GM13977 (cell line): Measurements from ENCODE around the gene TNXB.

ENCODE experiments used
- DNase-seq: peaks from one replicate; pipeline ENCODE4 v3.0.0; 2012; ENCODE audit warnings: low spot score
- CTCF ChIP-seq: IDR thresholded peaks from 2 replicates; pipeline ENCODE4 v1.5.1; 2012; ENCODE audit warnings: mild to moderate bottlenecking, control low read depth; ENCODE audit not compliant: insufficient read depth; ENCODE audit errors: extremely low read depth, missing control alignments
- in situ Hi-C: fragments of 300-500 bp; cut with MboI; formaldehyde crosslinking; loops from one replicate; pipeline ENCODE4 v1.12.0; 2022; ENCODE audit warnings: low sequenced_read_pairs, low pct_unique_long_range_greater_than_20kb, mixed read lengths, inconsistent platforms; ENCODE audit not compliant: unreplicated experiment

TNXB gene

GRCh38 chr6:32111424-32112066 is 2.4 kb upstream of the TNXB start:
- in situ Hi-C loops: no loop called here
- no peak for TF ChIP-seq CTCF
- DNase-seq: no peak

DNA sequence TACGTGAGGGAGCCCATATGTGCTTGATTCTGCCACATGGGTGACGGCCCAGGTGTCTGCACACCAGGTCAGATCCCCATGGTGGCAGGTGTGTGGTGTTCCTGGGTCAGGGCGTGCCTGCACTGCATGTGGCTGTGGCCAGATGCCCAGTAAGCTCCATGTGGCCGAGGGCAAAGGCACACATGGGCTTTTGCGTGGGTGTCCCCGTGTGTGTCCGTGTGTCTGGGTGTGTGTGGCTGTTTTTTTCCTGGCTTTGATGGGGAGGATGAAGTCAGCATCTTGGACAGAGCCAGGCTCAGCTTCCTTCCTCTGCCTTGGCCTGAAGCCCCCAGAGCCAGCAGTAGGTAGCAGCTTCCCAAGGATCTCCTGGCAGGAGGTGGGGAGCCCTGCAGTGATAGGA is 1.5 kb upstream of the TNXB start:
- no peak for DNase-seq
- TF ChIP-seq CTCF: no peak
- in situ Hi-C loops: no loop called here

DNA sequence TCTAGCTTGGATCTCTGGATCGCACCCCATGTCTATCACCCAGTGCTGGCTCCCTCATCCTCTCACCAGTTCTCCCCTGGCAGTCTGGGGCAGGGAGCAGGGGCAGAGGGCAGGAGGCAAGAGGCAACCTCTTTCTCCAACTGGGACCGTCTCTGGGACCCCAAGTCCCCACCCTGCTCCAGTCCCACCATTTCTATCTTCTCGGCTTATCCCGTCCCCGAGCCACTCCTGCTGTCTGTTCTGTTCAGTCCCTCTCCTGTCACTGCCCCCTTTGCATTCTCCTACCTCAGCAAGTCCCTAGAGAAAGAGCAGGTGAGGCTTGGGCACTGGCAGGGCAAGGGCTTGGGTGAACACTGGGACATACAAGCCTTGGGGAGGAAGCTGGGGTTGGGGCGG is 625 bp upstream of the TNXB start:
- DNase-seq: no peak
- no peak for TF ChIP-seq CTCF
- in situ Hi-C loops: no loop called here

DNA sequence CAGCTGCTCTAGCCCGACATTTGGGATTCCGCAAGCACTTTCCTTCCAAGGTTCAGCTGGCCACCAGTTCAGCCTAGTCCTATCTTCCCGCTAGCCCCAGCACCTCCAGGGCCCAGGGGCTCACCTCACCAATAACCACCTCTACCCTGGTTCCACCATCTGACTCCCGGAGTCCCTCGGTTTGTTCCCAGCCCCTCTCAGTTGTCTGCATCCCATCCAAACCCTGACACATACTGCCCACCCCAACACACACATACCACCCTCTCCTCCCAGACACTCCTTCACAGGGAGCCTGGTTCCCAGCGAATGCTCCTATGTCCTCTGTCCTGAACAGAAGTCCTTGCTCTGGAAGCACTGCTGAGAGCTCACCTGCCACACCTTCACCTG is 418 bp downstream of the TNXB start:
- in situ Hi-C loops: no loop called here
- no peak for TF ChIP-seq CTCF
- no peak for DNase-seq

- no peak for DNase-seq
- in situ Hi-C loops: no loop called here
- no peak for TF ChIP-seq CTCF
Observed at GRCh38 chr6:32108094-32108627, 977 bp downstream of the TNXB start.

DNA sequence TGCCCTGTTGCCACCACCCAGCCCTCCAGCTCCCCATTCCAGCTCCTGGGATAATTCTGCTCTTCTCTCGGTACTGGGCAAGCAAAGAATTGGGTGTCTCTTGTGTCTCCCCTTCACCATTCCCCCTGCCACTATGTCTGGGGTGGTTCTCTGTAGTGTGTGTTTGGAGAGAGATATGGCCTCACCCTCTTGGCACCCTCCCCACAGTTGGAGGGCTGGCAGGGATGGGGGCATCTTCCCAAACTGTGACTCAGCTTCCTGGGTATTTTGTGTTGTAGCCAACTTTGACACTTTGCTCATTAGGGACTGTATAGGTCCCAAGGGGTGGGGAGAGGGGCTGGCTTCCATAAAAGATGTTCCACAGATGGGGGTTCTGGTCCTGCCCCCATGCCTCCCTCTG is 1.7 kb downstream of the TNXB start:
- no peak for DNase-seq
- no peak for TF ChIP-seq CTCF
- in situ Hi-C loops: no loop called here
